Neural cell (in vitro differentiated cells): ENCODE results near the gene KRT76. TPM values are rescaled to one million over a fixed set of nuclear protein-coding genes. Genes with fewer than 3 reads are reported as not detected.

Experiments
- H2AFZ ChIP-seq: fragments of 200-600, 300-800 bp; sonication (generic), shearing (Covaris generic); 2 replicates; pipeline ENCODE4 v1.6.0; 2014; ENCODE audit warnings: low read depth, mild to moderate bottlenecking, antibody characterized with exemption, low read length, moderate library complexity
- H3F3A ChIP-seq: fragments of 200-600 bp; shearing (Covaris generic); 2 replicates; pipeline ENCODE4 v1.6.1; 2016; ENCODE audit warnings: mild to moderate bottlenecking, moderate library complexity, mixed read lengths, antibody characterized with exemption, low read length; ENCODE audit not compliant: insufficient read depth, poor library complexity, severe bottlenecking
- H3K27ac ChIP-seq: fragments of 200-600, 300-800 bp; sonication (generic), shearing (Covaris generic); 2 replicates; pipeline ENCODE4 v1.5.1; 2014; ENCODE audit warnings: mild to moderate bottlenecking, low read length, moderate library complexity
- H3K27me3 ChIP-seq: fragments of 300-800, 200-600 bp; sonication (generic), shearing (Covaris generic); 2 replicates; pipeline ENCODE4 v1.6.0; 2014; ENCODE audit warnings: mild to moderate bottlenecking, low read depth, low read length, moderate library complexity; ENCODE audit not compliant: insufficient read depth
- H3K36me3 ChIP-seq: fragments of 300-800, 200-600 bp; sonication (generic), shearing (Covaris generic); 2 replicates; pipeline ENCODE4 v1.5.1; 2014; ENCODE audit warnings: mild to moderate bottlenecking, antibody characterized with exemption, low read length, moderate library complexity; ENCODE audit not compliant: insufficient read depth
- H3K4me2 ChIP-seq: fragments of 300-800, 200-600 bp; sonication (generic), shearing (Covaris generic); 2 replicates; pipeline ENCODE4 v1.6.0; 2014; ENCODE audit warnings: mild to moderate bottlenecking, low read length
- H3K4me3 ChIP-seq: fragments of 300-800, 200-600 bp; sonication (generic), shearing (Covaris generic); 2 replicates; pipeline ENCODE4 v1.5.1; 2014; ENCODE audit warnings: mild to moderate bottlenecking, low read length, moderate library complexity
- H3K79me2 ChIP-seq: fragments of 200-600 bp; shearing (Covaris generic); replicated peaks from 2 replicates; pipeline ENCODE4 v1.6.0; 2014; ENCODE audit warnings: mild to moderate bottlenecking, low read length, moderate library complexity; ENCODE audit not compliant: insufficient read depth
- H3K9ac ChIP-seq: fragments of 300-800, 200-600 bp; sonication (generic), shearing (Covaris generic); 2 replicates; pipeline ENCODE4 v1.6.1; 2016; ENCODE audit warnings: mild to moderate bottlenecking, low read length, mixed read lengths
- H3K9me2 ChIP-seq: fragments of 200-600 bp; shearing (Covaris generic); 2 replicates; pipeline ENCODE4 v1.6.1; 2016; ENCODE audit warnings: mild to moderate bottlenecking, low read length, mixed read lengths; ENCODE audit not compliant: insufficient read depth
- H3K9me3 ChIP-seq: fragments of 200-600, 300-800 bp; sonication (generic), shearing (Covaris generic); 2 replicates; pipeline ENCODE4 v1.6.1; 2016; ENCODE audit warnings: mild to moderate bottlenecking, mixed run types, low read length, moderate library complexity, mixed read lengths
- H4K20me1 ChIP-seq: fragments of 200-600 bp; shearing (Covaris generic); 2 replicates; pipeline ENCODE4 v1.6.1; 2016; ENCODE audit warnings: mild to moderate bottlenecking, mixed run types; ENCODE audit not compliant: insufficient read depth
- EP300 ChIP-seq: fragments of 450-650 bp; conservative IDR thresholded peaks from 2 replicates; pipeline ENCODE4 v1.6.1; 2014; ENCODE audit warnings: antibody characterized with exemption, mild to moderate bottlenecking, moderate library complexity; ENCODE audit not compliant: poor library complexity, severe bottlenecking
- EZH2 ChIP-seq: fragments of 200-600, 300-800 bp; shearing (Covaris generic), sonication (generic); IDR thresholded peaks from 2 replicates; pipeline ENCODE4 v1.6.1; 2014; ENCODE audit warnings: antibody characterized with exemption, low read length, borderline replicate concordance, mild to moderate bottlenecking; ENCODE audit not compliant: insufficient read depth, poor library complexity, severe bottlenecking
- MXI1 ChIP-seq: fragments of 450-650 bp; conservative IDR thresholded peaks from 2 replicates; pipeline ENCODE4 v1.6.1; 2014; ENCODE audit warnings: antibody characterized with exemption, mild to moderate bottlenecking; ENCODE audit not compliant: poor library complexity, severe bottlenecking
- POLR2AphosphoS5 ChIP-seq: IDR thresholded peaks from 2 replicates; pipeline ENCODE4 v1.6.1; 2012
- RAD21 ChIP-seq: fragments of 450-650 bp; conservative IDR thresholded peaks from 2 replicates; pipeline ENCODE4 v1.6.1; 2014; ENCODE audit warnings: antibody characterized with exemption, mild to moderate bottlenecking, moderate library complexity
- SMC3 ChIP-seq: fragments of 450-650 bp; conservative IDR thresholded peaks from 2 replicates; pipeline ENCODE4 v1.6.1; 2014; ENCODE audit warnings: antibody characterized with exemption, mild to moderate bottlenecking, moderate library complexity; ENCODE audit not compliant: poor library complexity
- TAF1 ChIP-seq: IDR thresholded peaks from 2 replicates; pipeline ENCODE4 v1.6.1; 2012; ENCODE audit warnings: low read depth
- polyA plus RNA-seq: library from polyadenylated mRNA; depleted of rRNA; stranded (reverse); fragments of >200 nt; gene quantifications from 2 replicates; pipeline ENCODE4 v1.2.3, GENCODE V29; 2014
- TF ChIP-seq, protein P1 (sequence below): IDR thresholded peaks from 2 replicates; pipeline ENCODE4 v1.6.1; 2012; ENCODE audit warnings: borderline replicate concordance
- TF ChIP-seq, protein P2 (sequence below): fragments of 450-650 bp; IDR thresholded peaks from 2 replicates; pipeline ENCODE4 v1.5.1; 2014; ENCODE audit warnings: antibody characterized with exemption, mild to moderate bottlenecking, moderate library complexity; ENCODE audit not compliant: poor library complexity, severe bottlenecking

KRT76 gene
- polyA plus RNA-seq, 1 donor from 2014 or later, result not detected

- Histone ChIP-seq H3K4me3 (no peak overlapping the region), H3K9me3 (no peaks in the 10 kb centered on the region), H3K4me2 (no peak overlapping the region), H3F3A (no peaks in the 10 kb centered on the region), H3K36me3 (no peaks in the 10 kb centered on the region), H3K9ac (no peak overlapping the region), H3K9me2 (no peaks in the 10 kb centered on the region), H3K79me2 (no peaks in the 10 kb centered on the region), H3K27me3 (peaks cover 31% of the 10 kb centered on the region), H3K27ac (no peak overlapping the region), H2AFZ (no peak overlapping the region), H4K20me1 (no peaks in the 10 kb centered on the region)
- TF ChIP-seq EZH2 (no peak), RAD21 (no peak), TAF1 (no peak), SMC3 (no peak), POLR2AphosphoS5 (no peak), MXI1 (no peak), EP300 (no peak)
- TF ChIP-seq, protein P1, sequence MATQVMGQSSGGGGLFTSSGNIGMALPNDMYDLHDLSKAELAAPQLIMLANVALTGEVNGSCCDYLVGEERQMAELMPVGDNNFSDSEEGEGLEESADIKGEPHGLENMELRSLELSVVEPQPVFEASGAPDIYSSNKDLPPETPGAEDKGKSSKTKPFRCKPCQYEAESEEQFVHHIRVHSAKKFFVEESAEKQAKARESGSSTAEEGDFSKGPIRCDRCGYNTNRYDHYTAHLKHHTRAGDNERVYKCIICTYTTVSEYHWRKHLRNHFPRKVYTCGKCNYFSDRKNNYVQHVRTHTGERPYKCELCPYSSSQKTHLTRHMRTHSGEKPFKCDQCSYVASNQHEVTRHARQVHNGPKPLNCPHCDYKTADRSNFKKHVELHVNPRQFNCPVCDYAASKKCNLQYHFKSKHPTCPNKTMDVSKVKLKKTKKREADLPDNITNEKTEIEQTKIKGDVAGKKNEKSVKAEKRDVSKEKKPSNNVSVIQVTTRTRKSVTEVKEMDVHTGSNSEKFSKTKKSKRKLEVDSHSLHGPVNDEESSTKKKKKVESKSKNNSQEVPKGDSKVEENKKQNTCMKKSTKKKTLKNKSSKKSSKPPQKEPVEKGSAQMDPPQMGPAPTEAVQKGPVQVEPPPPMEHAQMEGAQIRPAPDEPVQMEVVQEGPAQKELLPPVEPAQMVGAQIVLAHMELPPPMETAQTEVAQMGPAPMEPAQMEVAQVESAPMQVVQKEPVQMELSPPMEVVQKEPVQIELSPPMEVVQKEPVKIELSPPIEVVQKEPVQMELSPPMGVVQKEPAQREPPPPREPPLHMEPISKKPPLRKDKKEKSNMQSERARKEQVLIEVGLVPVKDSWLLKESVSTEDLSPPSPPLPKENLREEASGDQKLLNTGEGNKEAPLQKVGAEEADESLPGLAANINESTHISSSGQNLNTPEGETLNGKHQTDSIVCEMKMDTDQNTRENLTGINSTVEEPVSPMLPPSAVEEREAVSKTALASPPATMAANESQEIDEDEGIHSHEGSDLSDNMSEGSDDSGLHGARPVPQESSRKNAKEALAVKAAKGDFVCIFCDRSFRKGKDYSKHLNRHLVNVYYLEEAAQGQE, result no peak
- TF ChIP-seq, protein P2, sequence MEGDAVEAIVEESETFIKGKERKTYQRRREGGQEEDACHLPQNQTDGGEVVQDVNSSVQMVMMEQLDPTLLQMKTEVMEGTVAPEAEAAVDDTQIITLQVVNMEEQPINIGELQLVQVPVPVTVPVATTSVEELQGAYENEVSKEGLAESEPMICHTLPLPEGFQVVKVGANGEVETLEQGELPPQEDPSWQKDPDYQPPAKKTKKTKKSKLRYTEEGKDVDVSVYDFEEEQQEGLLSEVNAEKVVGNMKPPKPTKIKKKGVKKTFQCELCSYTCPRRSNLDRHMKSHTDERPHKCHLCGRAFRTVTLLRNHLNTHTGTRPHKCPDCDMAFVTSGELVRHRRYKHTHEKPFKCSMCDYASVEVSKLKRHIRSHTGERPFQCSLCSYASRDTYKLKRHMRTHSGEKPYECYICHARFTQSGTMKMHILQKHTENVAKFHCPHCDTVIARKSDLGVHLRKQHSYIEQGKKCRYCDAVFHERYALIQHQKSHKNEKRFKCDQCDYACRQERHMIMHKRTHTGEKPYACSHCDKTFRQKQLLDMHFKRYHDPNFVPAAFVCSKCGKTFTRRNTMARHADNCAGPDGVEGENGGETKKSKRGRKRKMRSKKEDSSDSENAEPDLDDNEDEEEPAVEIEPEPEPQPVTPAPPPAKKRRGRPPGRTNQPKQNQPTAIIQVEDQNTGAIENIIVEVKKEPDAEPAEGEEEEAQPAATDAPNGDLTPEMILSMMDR, result no peak
Observed at GRCh38 chr12:52742822-52743457, 34.2 kb downstream of the KRT76 start.

- Histone ChIP-seq H4K20me1 (no peaks in the 10 kb centered on the region), H3F3A (no peaks in the 10 kb centered on the region), H3K79me2 (no peaks in the 10 kb centered on the region), H2AFZ (no peak overlapping the region), H3K4me3 (no peak overlapping the region), H3K4me2 (no peak overlapping the region), H3K9ac (no peak overlapping the region), H3K9me3 (no peaks in the 10 kb centered on the region), H3K36me3 (no peaks in the 10 kb centered on the region), H3K27ac (no peak overlapping the region), H3K9me2 (no peaks in the 10 kb centered on the region), H3K27me3 (peaks cover 31% of the 10 kb centered on the region)
- TF ChIP-seq RAD21, result no peak
Observed at GRCh38 chr12:52742196-52742580, 35.0 kb downstream of the KRT76 start.
